Thymus (tissue), 11 donors: ENCODE results near the gene SGCD. TPM values are rescaled to one million over a fixed set of nuclear protein-coding genes. Genes with fewer than 3 reads are reported as not detected.

Source experiments
- DNase-seq, 9 donors: peaks; one replicate each; pipeline ENCODE4 v3.0.0-alpha.2; 2013; ENCODE audit warnings: low spot score in 9 of 9, low read depth in 6 of 9, missing footprints in 1 of 9
- H3K27ac ChIP-seq, 2 donors: one replicate each; pipeline ENCODE4 v1.5.1; 2013; ENCODE audit warnings: control low read depth in 1 of 2, low read depth in 1 of 2, low read length in 1 of 2, mild to moderate bottlenecking in 1 of 2, moderate library complexity in 1 of 2
- H3K27me3 ChIP-seq, 2 donors: one replicate each; pipeline ENCODE4 v1.5.1; 2013; ENCODE audit warnings: low read length in 1 of 2; ENCODE audit not compliant: control insufficient read depth in 2 of 2, insufficient read depth in 1 of 2
- H3K36me3 ChIP-seq, 2 donors: one replicate each; pipeline ENCODE4 v1.5.1; 2013; ENCODE audit warnings: low read length in 1 of 2, mild to moderate bottlenecking in 1 of 2, moderate library complexity in 1 of 2; ENCODE audit not compliant: control insufficient read depth in 2 of 2, insufficient read depth in 2 of 2
- H3K4me1 ChIP-seq, 2 donors: one replicate each; pipeline ENCODE4 v1.5.1; 2013; ENCODE audit warnings: low read length in 2 of 2; ENCODE audit not compliant: control insufficient read depth in 2 of 2, insufficient read depth in 2 of 2
- H3K4me3 ChIP-seq, 2 donors: one replicate each; pipeline ENCODE4 v1.5.1; 2013; ENCODE audit warnings: low read length in 2 of 2, control low read depth in 1 of 2, mild to moderate bottlenecking in 1 of 2
- H3K9me3 ChIP-seq, 2 donors: one replicate each; pipeline ENCODE4 v1.5.1; 2013; ENCODE audit warnings: low read length in 1 of 2, mild to moderate bottlenecking in 1 of 2; ENCODE audit not compliant: control insufficient read depth in 2 of 2, insufficient read depth in 1 of 2
- WGBS: extraction: QIAGEN DNeasy Blood & Tissue Kit; methylation state at CpG from one replicate; pipeline ENCODE4 v1.1.7; 2013; 5-methylcytosine and 5-hydroxymethylcytosine counted together
- polyA plus RNA-seq: library from polyadenylated mRNA; stranded (reverse); fragments of 200-250 nt; gene quantifications from one replicate; pipeline ENCODE4 v1.2.3, GENCODE V29; 2013
- total RNA-seq: library from RNA; stranded (reverse); fragments of 120-200 nt; gene quantifications from one replicate; pipeline ENCODE4 v1.2.4, GENCODE V29; 2013
- donor health status: healthy.

The SGCD gene
- total and polyA plus RNA-seq, 2 donors = 0.46 to 1.6 TPM

DNA sequence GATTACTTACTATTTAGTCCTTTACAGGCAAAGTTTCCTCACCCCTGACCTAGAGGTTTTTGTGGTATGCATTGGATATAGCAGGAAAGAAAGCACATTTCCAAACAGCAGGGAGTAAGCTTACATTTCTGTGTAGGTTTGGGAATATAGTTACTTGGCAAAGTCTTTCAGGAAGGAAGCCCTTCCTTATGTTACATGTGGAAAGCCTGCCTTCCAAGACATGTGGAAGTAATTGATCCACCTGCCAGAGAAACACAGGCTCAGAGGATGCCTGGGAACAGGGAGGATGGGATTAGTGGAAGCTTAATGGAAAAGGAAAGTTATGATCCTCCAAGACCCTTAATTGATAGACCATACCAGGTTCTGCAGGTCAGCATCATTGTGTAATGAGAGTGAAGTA, 435.8 kb downstream of the SGCD start:
- Histone ChIP-seq H3K4me1 (no peaks in the 10 kb centered on the region), H3K4me3 (no peak overlapping the region), H3K27me3 (no peaks in the 10 kb centered on the region), H3K9me3 (no peaks in the 10 kb centered on the region), H3K36me3 (no peaks in the 10 kb centered on the region), H3K27ac (no peak overlapping the region)
- DNase-seq = no peak

DNA sequence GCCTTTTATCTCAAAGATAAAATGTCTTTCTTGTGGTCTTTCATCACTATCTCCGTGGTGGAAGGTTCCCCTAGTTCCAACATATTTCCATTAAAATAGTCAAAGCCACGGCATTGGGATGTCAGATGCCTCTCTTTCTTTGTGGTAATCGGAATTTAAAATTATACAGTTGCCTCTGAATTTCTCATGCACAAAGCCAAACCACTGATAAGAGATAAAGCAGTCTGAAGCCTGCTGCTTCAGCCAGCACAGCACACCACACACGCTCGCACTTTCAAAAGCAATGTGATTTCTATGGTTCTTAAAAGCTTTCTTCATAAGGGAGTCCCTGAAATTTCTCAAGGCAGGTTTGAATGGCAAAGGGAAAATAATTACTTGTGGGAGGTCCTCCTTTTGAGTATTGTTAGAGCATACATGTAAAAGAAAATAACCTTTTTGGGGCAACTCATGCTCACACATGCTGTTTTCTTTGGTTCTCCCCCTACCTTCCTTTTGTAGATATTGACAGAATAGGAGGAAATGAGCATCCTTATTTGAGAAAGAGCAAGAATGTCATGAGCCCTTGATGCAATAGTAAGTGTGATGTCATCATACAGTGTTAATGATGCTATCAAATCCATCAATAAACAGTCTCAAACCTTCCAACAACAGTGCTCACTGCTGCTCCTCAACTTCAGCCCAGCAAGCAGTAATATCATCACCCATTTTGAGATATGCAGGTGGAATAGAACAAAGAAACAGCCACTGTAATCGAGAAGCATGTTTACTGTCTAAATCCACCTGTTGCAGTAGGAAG, 437.4 kb downstream of the SGCD start:
- 77% methylated on average over 6 of the region's 6 CpGs for WGBS
- no peak overlapping the region for H3K27ac ChIP-seq
- no peaks in the 10 kb centered on the region for H3K4me1 ChIP-seq
- DNase-seq = no peak
- H3K27me3 ChIP-seq = no peaks in the 10 kb centered on the region
- H3K36me3 ChIP-seq = no peaks in the 10 kb centered on the region
- no peaks in the 10 kb centered on the region for H3K9me3 ChIP-seq
- H3K4me3 ChIP-seq = no peak overlapping the region

DNA sequence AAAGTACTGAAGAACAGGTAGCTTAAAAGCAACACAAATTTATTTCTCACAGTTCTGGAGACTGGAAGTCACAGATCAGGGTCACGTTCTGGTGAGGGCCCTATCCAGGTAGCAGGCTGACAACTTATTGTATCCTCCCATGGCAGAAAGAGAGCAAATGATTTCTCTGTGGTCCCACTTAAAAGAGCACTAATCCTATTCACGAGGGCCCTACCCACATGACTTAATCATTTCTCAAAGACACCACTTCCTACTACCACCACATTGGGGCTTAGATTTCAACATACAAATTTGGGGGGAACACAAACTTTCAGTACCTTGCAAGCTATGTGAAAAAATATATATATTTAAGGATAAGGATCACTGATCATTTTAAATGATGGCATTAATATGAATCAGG, 447.3 kb downstream of the SGCD start:
- Histone ChIP-seq H3K4me3 (no peak overlapping the region), H3K4me1 (no peaks in the 10 kb centered on the region), H3K9me3 (no peaks in the 10 kb centered on the region), H3K27me3 (no peaks in the 10 kb centered on the region), H3K36me3 (no peaks in the 10 kb centered on the region), H3K27ac (no peak overlapping the region)
- 72% methylated on average over 2 of the region's 2 CpGs for WGBS
- DNase-seq = no peak

DNA sequence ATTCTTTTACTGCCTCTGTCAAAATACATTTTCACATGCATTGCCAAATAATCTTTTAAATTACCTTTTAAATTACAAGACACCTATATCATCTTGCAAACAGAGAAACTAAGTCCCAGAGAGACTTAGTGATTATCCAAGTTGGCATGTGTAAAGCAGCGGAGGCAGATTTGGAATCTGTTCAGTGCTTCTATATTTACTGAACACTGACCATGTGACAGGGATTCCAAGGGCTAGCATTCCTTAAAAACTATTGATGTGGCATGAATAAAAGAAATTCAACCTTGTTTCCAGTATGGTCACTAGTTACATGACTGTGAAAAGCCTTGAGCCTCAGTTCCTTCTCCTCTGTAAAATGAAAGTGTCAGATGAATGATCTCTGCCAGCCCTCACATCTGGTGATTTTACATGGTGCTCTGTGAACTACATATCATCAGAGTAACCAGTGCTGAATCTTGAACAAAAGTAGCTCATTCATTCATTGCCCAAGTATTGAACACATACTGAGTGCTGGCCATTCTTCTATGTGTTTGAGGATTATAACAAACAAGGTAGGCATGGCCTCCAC, 451.3 kb downstream of the SGCD start:
- no peaks in the 10 kb centered on the region for H3K27me3 ChIP-seq
- DNase-seq = no peak
- no peaks in the 10 kb centered on the region for H3K9me3 ChIP-seq
- no peak overlapping the region for H3K4me3 ChIP-seq
- H3K36me3 ChIP-seq = no peaks in the 10 kb centered on the region
- H3K4me1 ChIP-seq = no peaks in the 10 kb centered on the region
- no peak overlapping the region for H3K27ac ChIP-seq
- 91% methylated on average over 1 of the region's 1 CpG for WGBS

DNA sequence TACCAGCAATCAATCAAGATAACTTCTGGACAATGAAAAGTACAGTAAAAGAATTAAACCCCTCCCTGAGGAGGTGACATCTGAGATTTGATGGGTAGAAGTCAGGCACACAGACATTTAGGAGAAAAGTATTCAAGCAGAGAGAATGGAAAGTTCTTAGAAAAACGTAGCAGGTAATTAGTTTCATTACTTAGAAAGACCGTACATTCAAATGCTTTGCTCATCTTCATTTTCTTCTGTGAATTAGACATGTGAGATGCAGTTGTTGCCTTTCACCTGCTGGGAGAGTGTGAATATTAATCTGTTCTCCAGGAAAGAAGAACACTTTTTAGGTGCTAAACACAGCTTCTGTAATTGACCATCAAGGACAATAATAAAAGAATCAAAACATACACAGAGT, 451.8 kb downstream of the SGCD start:
- H3K27me3 ChIP-seq = no peaks in the 10 kb centered on the region
- H3K9me3 ChIP-seq = no peaks in the 10 kb centered on the region
- no peak overlapping the region for H3K4me3 ChIP-seq
- H3K36me3 ChIP-seq = no peaks in the 10 kb centered on the region
- no peak overlapping the region for H3K27ac ChIP-seq
- no peaks in the 10 kb centered on the region for H3K4me1 ChIP-seq
- WGBS = 89% methylated on average over 2 of the region's 2 CpGs
- DNase-seq = no peak

DNA sequence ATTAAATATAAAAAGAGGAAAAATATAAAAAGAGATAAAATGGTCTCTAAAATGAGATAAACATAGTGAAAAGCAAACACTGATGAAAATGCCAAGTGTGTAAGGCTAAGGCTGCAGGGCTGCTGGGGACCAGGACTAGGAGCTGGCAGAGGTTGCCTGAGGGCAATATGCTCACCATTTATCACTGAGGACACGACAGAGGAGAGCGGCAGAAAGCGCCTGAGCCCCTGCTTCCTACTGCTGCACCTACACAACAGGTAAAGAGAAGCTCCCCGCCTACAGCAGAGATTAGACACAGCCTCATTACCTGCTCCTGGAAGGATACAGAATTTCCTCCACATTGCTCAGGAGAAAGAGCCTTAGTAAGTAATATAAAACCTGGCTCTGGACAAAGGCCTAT, 452.5 kb downstream of the SGCD start:
- WGBS = 85% methylated on average over 4 of the region's 4 CpGs
- Histone ChIP-seq H3K9me3 (no peaks in the 10 kb centered on the region), H3K27me3 (no peaks in the 10 kb centered on the region), H3K4me3 (no peak overlapping the region), H3K4me1 (no peaks in the 10 kb centered on the region), H3K36me3 (no peaks in the 10 kb centered on the region), H3K27ac (no peak overlapping the region)
- DNase-seq = no peak

DNA sequence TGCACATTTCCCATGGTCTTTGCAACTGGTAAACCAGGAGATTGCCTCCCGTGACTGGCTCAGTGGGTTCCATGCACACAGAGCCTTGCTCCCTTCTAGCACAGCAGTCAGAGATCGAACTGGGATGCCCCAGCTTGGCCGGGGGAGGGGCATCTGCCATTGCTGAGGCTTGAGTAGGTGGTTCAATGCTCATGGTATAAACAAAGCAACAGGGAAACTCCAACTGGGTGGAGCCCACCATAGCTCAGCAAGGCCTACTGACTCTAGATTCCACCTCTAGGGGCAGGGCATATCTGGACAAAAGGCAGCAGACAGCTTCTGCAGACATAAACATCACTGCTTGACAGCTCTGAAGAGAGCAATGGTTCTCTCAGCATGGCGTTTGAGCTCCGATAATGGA, 456.1 kb downstream of the SGCD start:
- H3K27me3 ChIP-seq = no peaks in the 10 kb centered on the region
- no peaks in the 10 kb centered on the region for H3K36me3 ChIP-seq
- DNase-seq = no peak
- no peaks in the 10 kb centered on the region for H3K9me3 ChIP-seq
- no peak overlapping the region for H3K4me3 ChIP-seq
- H3K4me1 ChIP-seq = no peaks in the 10 kb centered on the region
- H3K27ac ChIP-seq = no peak overlapping the region
- 94% methylated on average over 5 of the region's 5 CpGs for WGBS

DNA sequence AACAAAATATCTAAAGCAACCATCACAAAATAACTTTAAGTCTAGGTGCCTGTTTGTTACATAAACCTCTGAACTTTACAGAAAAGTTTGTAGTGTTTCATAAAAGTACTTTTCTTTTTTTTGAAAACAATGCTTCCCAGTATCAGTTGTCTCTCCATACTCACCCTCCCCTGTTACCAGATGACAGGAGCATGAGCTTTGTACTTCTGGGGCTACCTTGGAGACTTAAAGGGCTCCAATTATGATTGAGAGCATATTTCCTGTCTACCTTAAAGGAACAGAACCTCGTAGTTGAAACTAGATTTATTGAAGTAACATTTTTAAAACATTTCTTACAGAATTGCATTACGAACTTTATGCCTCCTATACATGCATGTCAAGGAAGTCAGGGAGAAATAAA, 467.7 kb downstream of the SGCD start:
- no peaks in the 10 kb centered on the region for H3K36me3 ChIP-seq
- H3K27ac ChIP-seq = no peak overlapping the region
- no peaks in the 10 kb centered on the region for H3K27me3 ChIP-seq
- no peak for DNase-seq
- 44% methylated on average over 2 of the region's 2 CpGs for WGBS
- no peaks in the 10 kb centered on the region for H3K4me1 ChIP-seq
- H3K4me3 ChIP-seq = no peak overlapping the region
- H3K9me3 ChIP-seq = no peaks in the 10 kb centered on the region

DNA sequence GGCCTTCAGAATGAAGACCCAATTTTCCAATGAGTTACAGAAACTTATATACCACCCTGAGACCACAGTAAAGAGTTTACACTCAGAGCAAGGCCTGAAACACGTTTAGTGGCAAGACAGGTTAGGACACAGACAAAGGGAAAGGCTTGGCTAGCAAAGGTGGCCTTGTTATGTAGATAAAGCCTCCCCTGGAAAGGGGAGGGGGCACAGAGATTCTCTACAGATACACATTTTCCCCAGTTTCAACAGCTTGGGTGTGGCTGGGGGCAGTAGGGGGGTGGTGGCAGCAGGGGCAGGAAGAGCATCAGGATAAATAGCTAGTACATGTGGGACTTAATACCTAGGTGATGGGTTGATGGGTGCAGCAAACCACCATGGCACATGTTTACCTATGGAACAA, 471.2 kb downstream of the SGCD start:
- H3K4me3 ChIP-seq = no peak overlapping the region

More for the DNA sequence above, 471.2 kb downstream of the SGCD start:
- Histone ChIP-seq H3K27me3 (no peaks in the 10 kb centered on the region), H3K4me1 (no peaks in the 10 kb centered on the region), H3K36me3 (no peaks in the 10 kb centered on the region), H3K9me3 (no peaks in the 10 kb centered on the region), H3K27ac (no peak overlapping the region)
- WGBS = 49% methylated on average over 1 of the region's 1 CpG
- no peak for DNase-seq
